Lower lobe of right lung (tissue), 2 donors: ENCODE measurements around the gene TSPAN4. TPM values are rescaled to one million over a fixed set of nuclear protein-coding genes. Genes with fewer than 3 reads are reported as not detected.

Experiments
- ATAC-seq, 2 donors: fragments of 200-7000 bp; cut with Tn5 transposase; one replicate each; pipeline ENCODE4 v1.9.1; 2020 to 2022; ENCODE audit warnings: mild to moderate bottlenecking in 2 of 2, moderate library complexity in 2 of 2
- DNase-seq: peaks from one replicate; pipeline ENCODE4 v3.0.0-alpha.2; 2020
- H3K27ac ChIP-seq: fragments of 200-600 bp; one replicate; pipeline ENCODE4 v1.8.0; 2022
- H3K27me3 ChIP-seq: fragments of 200-600 bp; one replicate; pipeline ENCODE4 v1.8.0; 2022; ENCODE audit warnings: low read depth
- H3K36me3 ChIP-seq: fragments of 200-600 bp; one replicate; pipeline ENCODE4 v1.8.0; 2022; ENCODE audit warnings: mild to moderate bottlenecking
- H3K4me1 ChIP-seq: fragments of 200-600 bp; one replicate; pipeline ENCODE4 v1.8.0; 2022
- H3K4me3 ChIP-seq: fragments of 200-600 bp; one replicate; pipeline ENCODE4 v1.8.0; 2022; ENCODE audit warnings: mild to moderate bottlenecking
- H3K9me3 ChIP-seq: fragments of 200-600 bp; one replicate; pipeline ENCODE4 v1.8.0; 2022
- intact Hi-C: fragments of 100-400 bp; cut with DNase I; formaldehyde crosslinking; loops from one replicate; pipeline ENCODE4 v1.11.0; 2022
- total RNA-seq: library from RNA; stranded (reverse); fragmentation: NEBNext Ultra II Directional; extraction: Animal tissue kit (Norgen Biotek cat#: 25700); gene quantifications from one replicate; pipeline ENCODE4 v1.2.1, GENCODE V29; 2021
- TF ChIP-seq, protein P1 (sequence below): fragments of 200-600 bp; IDR thresholded peaks from one replicate; pipeline ENCODE4 v1.8.0; 2022; ENCODE audit warnings: antibody characterized with exemption, mild to moderate bottlenecking
- donor health status: DM: no; HTN: yes; CAD: no; lungs with severe emphysema.

The TSPAN4 gene
- total RNA-seq, 1 donor from 2014 or later: 140 TPM

GRCh38 chr11:888310-889212 lies 45.9 kb downstream of the TSPAN4 start:
- no peak for DNase-seq
- H3K4me1 ChIP-seq: no peaks in the 10 kb centered on the region
- no peak for ATAC-seq
- H3K4me3 ChIP-seq: no peak overlapping the region
- H3K36me3 ChIP-seq: peaks cover 27% of the 10 kb centered on the region
- intact Hi-C loops: no loop called here
- no peaks in the 10 kb centered on the region for H3K9me3 ChIP-seq
- TF ChIP-seq, protein P1, sequence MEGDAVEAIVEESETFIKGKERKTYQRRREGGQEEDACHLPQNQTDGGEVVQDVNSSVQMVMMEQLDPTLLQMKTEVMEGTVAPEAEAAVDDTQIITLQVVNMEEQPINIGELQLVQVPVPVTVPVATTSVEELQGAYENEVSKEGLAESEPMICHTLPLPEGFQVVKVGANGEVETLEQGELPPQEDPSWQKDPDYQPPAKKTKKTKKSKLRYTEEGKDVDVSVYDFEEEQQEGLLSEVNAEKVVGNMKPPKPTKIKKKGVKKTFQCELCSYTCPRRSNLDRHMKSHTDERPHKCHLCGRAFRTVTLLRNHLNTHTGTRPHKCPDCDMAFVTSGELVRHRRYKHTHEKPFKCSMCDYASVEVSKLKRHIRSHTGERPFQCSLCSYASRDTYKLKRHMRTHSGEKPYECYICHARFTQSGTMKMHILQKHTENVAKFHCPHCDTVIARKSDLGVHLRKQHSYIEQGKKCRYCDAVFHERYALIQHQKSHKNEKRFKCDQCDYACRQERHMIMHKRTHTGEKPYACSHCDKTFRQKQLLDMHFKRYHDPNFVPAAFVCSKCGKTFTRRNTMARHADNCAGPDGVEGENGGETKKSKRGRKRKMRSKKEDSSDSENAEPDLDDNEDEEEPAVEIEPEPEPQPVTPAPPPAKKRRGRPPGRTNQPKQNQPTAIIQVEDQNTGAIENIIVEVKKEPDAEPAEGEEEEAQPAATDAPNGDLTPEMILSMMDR: no peak
- no peaks in the 10 kb centered on the region for H3K27me3 ChIP-seq
- H3K27ac ChIP-seq: no peak overlapping the region

GRCh38 chr11:889257-889656 lies 46.6 kb downstream of the TSPAN4 start:
- Histone ChIP-seq H3K4me3 (no peak overlapping the region), H3K4me1 (no peaks in the 10 kb centered on the region), H3K27ac (no peak overlapping the region), H3K9me3 (no peaks in the 10 kb centered on the region), H3K27me3 (no peaks in the 10 kb centered on the region), H3K36me3 (peaks cover 26% of the 10 kb centered on the region)
- DNase-seq (no peak), ATAC-seq (no peak)
- TF ChIP-seq, protein P1: no peak
- intact Hi-C loops: no loop called here

GRCh38 chr11:889687-890475 lies 47.2 kb downstream of the TSPAN4 start:
- H3K27ac ChIP-seq: no peak overlapping the region
- intact Hi-C loops: no loop called here
- H3K9me3 ChIP-seq: no peaks in the 10 kb centered on the region
- H3K36me3 ChIP-seq: peaks cover 26% of the 10 kb centered on the region
- ATAC-seq: no peak
- no peak overlapping the region for H3K4me3 ChIP-seq
- TF ChIP-seq, protein P1: no peak
- H3K4me1 ChIP-seq: no peaks in the 10 kb centered on the region
- no peaks in the 10 kb centered on the region for H3K27me3 ChIP-seq
- no peak for DNase-seq

- H3K27me3 ChIP-seq: no peaks in the 10 kb centered on the region
- DNase-seq: no peak
- intact Hi-C loops: no loop called here
- H3K4me3 ChIP-seq: no peak overlapping the region
- ATAC-seq: no peak
- no peak overlapping the region for H3K27ac ChIP-seq
- TF ChIP-seq, protein P1: no peak
- H3K9me3 ChIP-seq: no peaks in the 10 kb centered on the region
- peaks cover 26% of the 10 kb centered on the region for H3K36me3 ChIP-seq
- H3K4me1 ChIP-seq: no peaks in the 10 kb centered on the region
These were observed 48.3 kb downstream of the TSPAN4 start for GRCh38 chr11:890794-891540.

DNA sequence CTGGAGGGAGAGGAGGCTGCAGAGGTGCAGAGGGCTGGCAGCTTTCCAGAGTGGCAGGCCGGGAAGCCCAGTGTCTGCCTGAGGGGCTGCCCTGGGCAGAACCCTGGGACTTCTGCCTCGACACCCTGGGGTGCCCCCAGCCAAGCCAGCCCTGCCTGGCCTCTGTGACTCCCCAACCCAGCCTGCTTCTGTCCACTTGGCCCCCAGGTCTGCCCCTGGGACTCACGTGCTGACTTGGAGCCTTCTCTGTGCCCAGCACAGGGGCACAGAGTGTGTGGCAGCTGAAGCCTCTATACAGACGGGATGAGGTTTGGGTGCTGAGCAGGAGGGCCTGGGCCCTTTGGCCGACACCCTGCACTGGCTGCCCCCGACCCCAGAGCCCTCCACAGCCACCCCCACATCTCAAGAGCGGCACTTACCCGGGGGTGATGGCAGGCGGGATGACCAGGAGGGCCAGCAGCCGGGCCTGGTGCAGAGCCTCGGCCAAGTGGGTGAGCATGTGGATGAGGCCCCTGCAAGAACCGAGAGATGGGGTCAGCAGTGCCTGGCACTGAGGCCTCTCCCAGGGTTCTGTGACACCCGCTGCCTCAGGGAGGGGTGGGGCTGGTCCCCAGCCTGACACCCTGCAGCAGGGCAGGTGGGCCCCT lies 50.5 kb downstream of the TSPAN4 start:
- DNase-seq: no peak
- no peaks in the 10 kb centered on the region for H3K27me3 ChIP-seq
- no peaks in the 10 kb centered on the region for H3K4me1 ChIP-seq
- H3K27ac ChIP-seq: no peak overlapping the region
- intact Hi-C loops: no loop called here
- H3K9me3 ChIP-seq: no peaks in the 10 kb centered on the region
- peaks cover 14% of the 10 kb centered on the region for H3K36me3 ChIP-seq
- TF ChIP-seq, protein P1: no peak
- H3K4me3 ChIP-seq: no peak overlapping the region
- ATAC-seq: no peak
